ENCODE data around the gene HVCN1.
"Not testable (repeated sequence)": the region's sequence is repeated elsewhere in the genome, so short reads cannot be mapped to it uniquely, and the experiment has no call there.

Gene HVCN1

GRCh38 chr12:110616471-110617115, 72.3 kb downstream of the HVCN1 start:
- DNase-seq (ENCODE audit: low read depth), result no peak

- DNase-seq (ENCODE audit: low read depth), result no peak
Measured at GRCh38 chr12:110615171-110615570, 73.7 kb downstream of the HVCN1 start.

- DNase-seq (ENCODE audit: low read depth), result peak; percentile 86
Measured at GRCh38 chr12:110613771-110614684, 74.9 kb downstream of the HVCN1 start, which contains the start of gene TCTN1. Gene TCTN1, plus strand, starts transcription at chr12:110614129. Its CDS starts 54 bp downstream, at chr12:110614183.

- DNase-seq (ENCODE audit: low read depth), result no peak
Measured at GRCh38 chr12:110613071-110613770, 75.7 kb downstream of the HVCN1 start.

- DNase-seq (ENCODE audit: low read depth), result no peak
Measured at GRCh38 chr12:110606253-110606611, 82.7 kb downstream of the HVCN1 start.

GRCh38 chr12:110602085-110602814, 86.7 kb downstream of the HVCN1 start:
- not testable (repeated sequence) for DNase-seq (ENCODE audit: low read depth)

GRCh38 chr12:110600254-110600653, 88.7 kb downstream of the HVCN1 start:
- DNase-seq (ENCODE audit: low read depth), result no peak

GRCh38 chr12:110599334-110599733, 89.6 kb downstream of the HVCN1 start:
- DNase-seq (ENCODE audit: low read depth), result no peak
